GM19395 (cell line): Measurements from ENCODE around the gene SERTM2.
A peak's percentile ranks its signal among the peaks of the same experiment; 100 is the strongest.
"Not testable (repeated sequence)": the region's sequence is repeated elsewhere in the genome, so short reads cannot be mapped to it uniquely, and the experiment has no call there.

Experiments
- ATAC-seq: cut with Tn5 transposase; IDR thresholded peaks from one replicate; pipeline ENCODE4 v1.9.1; 2021; ENCODE audit warnings: mild to moderate bottlenecking, moderate library complexity; ENCODE audit not compliant: unreplicated experiment

Gene SERTM2

GRCh38 chrX:111511477-111511876 lies at the start of gene SERTM2:
Gene SERTM2, plus strand, starts transcription at chrX:111511645. Its CDS starts 7,213 bp downstream, at chrX:111518858.
- peak; percentile 99 for ATAC-seq

GRCh38 chrX:111465669-111466068 lies 45.8 kb upstream of the SERTM2 start:
- ATAC-seq, result no peak

- no peak for ATAC-seq
These were observed 43.5 kb upstream of the SERTM2 start for GRCh38 chrX:111467896-111468295.

GRCh38 chrX:111470681-111471403 lies 40.6 kb upstream of the SERTM2 start:
- ATAC-seq, result no peak

- ATAC-seq, result no peak
These were observed 29.5 kb upstream of the SERTM2 start for GRCh38 chrX:111481896-111482295.

GRCh38 chrX:111483135-111483534 lies 28.3 kb upstream of the SERTM2 start:
- ATAC-seq, result no peak

GRCh38 chrX:111483881-111484280 lies 27.6 kb upstream of the SERTM2 start:
- no peak for ATAC-seq

GRCh38 chrX:111490688-111491087 lies 20.8 kb upstream of the SERTM2 start:
- no peak for ATAC-seq

GRCh38 chrX:111492085-111492484 lies 19.4 kb upstream of the SERTM2 start:
- no peak for ATAC-seq

- no peak for ATAC-seq
These were observed 12.8 kb upstream of the SERTM2 start for GRCh38 chrX:111498538-111499103.

- ATAC-seq, result no peak
These were observed 7.9 kb upstream of the SERTM2 start for GRCh38 chrX:111503485-111503993.

GRCh38 chrX:111504941-111505340 lies 6.5 kb upstream of the SERTM2 start:
- no peak for ATAC-seq

GRCh38 chrX:111505783-111506182 lies 5.7 kb upstream of the SERTM2 start:
- no peak for ATAC-seq

GRCh38 chrX:111506826-111507225 lies 4.6 kb upstream of the SERTM2 start:
- ATAC-seq, result no peak

- no peak for ATAC-seq
These were observed 3.5 kb upstream of the SERTM2 start for GRCh38 chrX:111507933-111508332.

GRCh38 chrX:111515298-111515697 lies 3.9 kb downstream of the SERTM2 start:
- ATAC-seq, result no peak

GRCh38 chrX:111518667-111519066 lies 7.2 kb downstream of the SERTM2 start:
- no peak for ATAC-seq

GRCh38 chrX:111519215-111519614 lies 7.8 kb downstream of the SERTM2 start:
- peak; percentile 61 for ATAC-seq

GRCh38 chrX:111520506-111520905 lies 9.1 kb downstream of the SERTM2 start:
- no peak for ATAC-seq

GRCh38 chrX:111521169-111521568 lies 9.7 kb downstream of the SERTM2 start:
- ATAC-seq, result no peak

GRCh38 chrX:111543212-111543741 lies 31.8 kb downstream of the SERTM2 start:
- ATAC-seq, result no peak

GRCh38 chrX:111549235-111549634 lies 37.8 kb downstream of the SERTM2 start:
- not testable (repeated sequence) for ATAC-seq
